Measurements from ENCODE around the gene GADD45GIP1. TPM values are rescaled to one million over a fixed set of nuclear protein-coding genes. Genes with fewer than 3 reads are reported as not detected.

Gene GADD45GIP1
- total RNA-seq, 1 donor from 2014 or later: 20.8 TPM

- Mint-ChIP-seq H3K9me3 (ENCODE audit: unreplicated experiment) (no peaks in the 10 kb centered on the region), H3K27ac (ENCODE audit: unreplicated experiment) (peak within 1 kb of the TSS; percentile 96), H3K36me3 (ENCODE audit: low read depth, unreplicated experiment) (peaks cover 41% of the 10 kb centered on the region), H3K4me1 (ENCODE audit: unreplicated experiment) (peaks cover 19% of the 10 kb centered on the region), H3K4me3 (ENCODE audit: unreplicated experiment) (peak within 1 kb of the TSS; percentile 95), H3K27me3 (ENCODE audit: unreplicated experiment) (peaks cover 12% of the 10 kb centered on the region)
- DNase-seq (ENCODE audit: low spot score): peak; percentile 98
- TF ChIP-seq, protein P1, sequence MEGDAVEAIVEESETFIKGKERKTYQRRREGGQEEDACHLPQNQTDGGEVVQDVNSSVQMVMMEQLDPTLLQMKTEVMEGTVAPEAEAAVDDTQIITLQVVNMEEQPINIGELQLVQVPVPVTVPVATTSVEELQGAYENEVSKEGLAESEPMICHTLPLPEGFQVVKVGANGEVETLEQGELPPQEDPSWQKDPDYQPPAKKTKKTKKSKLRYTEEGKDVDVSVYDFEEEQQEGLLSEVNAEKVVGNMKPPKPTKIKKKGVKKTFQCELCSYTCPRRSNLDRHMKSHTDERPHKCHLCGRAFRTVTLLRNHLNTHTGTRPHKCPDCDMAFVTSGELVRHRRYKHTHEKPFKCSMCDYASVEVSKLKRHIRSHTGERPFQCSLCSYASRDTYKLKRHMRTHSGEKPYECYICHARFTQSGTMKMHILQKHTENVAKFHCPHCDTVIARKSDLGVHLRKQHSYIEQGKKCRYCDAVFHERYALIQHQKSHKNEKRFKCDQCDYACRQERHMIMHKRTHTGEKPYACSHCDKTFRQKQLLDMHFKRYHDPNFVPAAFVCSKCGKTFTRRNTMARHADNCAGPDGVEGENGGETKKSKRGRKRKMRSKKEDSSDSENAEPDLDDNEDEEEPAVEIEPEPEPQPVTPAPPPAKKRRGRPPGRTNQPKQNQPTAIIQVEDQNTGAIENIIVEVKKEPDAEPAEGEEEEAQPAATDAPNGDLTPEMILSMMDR (IDR thresholded peaks at IDR 0.05; ENCODE audit: unreplicated experiment): no peak
Observed at GRCh38 chr19:12945479-12946091, 11.4 kb downstream of the GADD45GIP1 start, which contains the start of gene RAD23A. Gene RAD23A, plus strand, starts transcription at chr19:12945862. Its CDS starts 87 bp downstream, at chr19:12945949.

DNA sequence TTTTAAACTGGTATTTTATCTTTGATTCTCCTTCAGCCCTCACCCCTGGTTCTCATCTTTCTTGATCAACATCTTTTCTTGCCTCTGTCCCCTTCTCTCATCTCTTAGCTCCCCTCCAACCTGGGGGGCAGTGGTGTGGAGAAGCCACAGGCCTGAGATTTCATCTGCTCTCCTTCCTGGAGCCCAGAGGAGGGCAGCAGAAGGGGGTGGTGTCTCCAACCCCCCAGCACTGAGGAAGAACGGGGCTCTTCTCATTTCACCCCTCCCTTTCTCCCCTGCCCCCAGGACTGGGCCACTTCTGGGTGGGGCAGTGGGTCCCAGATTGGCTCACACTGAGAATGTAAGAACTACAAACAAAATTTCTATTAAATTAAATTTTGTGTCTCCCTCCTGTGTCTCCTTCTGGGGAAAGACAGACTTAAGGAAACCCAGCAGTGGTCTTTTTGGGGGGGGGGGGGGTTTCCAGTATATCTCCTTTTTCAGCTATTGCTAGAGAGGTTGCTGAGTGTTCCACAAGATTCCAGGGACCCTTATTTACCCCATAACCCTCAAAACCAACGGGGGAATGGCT lies 12.8 kb downstream of the GADD45GIP1 start:
- Mint-ChIP-seq H3K36me3 (ENCODE audit: low read depth, unreplicated experiment) (peaks cover 46% of the 10 kb centered on the region), H3K27ac (ENCODE audit: unreplicated experiment) (peak overlapping the region; percentile 57), H3K4me3 (ENCODE audit: unreplicated experiment) (peak overlapping the region; percentile 37), H3K9me3 (ENCODE audit: unreplicated experiment) (no peaks in the 10 kb centered on the region), H3K4me1 (ENCODE audit: unreplicated experiment) (peaks cover 33% of the 10 kb centered on the region), H3K27me3 (ENCODE audit: unreplicated experiment) (peaks cover 12% of the 10 kb centered on the region)
- DNase-seq (ENCODE audit: low spot score): no peak
- TF ChIP-seq, protein P1 (IDR thresholded peaks at IDR 0.05; ENCODE audit: unreplicated experiment): no peak

DNA sequence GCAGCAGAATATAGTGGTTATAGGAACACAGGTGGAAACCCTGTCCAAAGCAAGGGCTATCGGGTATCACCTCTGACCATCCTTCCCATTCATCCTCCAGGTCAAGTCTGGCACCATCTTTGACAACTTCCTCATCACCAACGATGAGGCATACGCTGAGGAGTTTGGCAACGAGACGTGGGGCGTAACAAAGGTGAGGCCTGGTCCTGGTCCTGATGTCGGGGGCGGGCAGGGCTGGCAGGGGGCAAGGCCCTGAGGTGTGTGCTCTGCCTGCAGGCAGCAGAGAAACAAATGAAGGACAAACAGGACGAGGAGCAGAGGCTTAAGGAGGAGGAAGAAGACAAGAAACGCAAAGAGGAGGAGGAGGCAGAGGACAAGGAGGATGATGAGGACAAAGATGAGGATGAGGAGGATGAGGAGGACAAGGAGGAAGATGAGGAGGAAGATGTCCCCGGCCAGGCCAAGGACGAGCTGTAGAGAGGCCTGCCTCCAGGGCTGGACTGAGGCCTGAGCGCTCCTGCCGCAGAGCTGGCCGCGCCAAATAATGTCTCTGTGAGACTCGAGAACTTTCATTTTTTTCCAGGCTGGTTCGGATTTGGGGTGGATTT lies 13.5 kb downstream of the GADD45GIP1 start:
- H3K27ac Mint-ChIP-seq (ENCODE audit: unreplicated experiment): peak overlapping the region; percentile 16
- DNase-seq (ENCODE audit: low spot score): no peak
- TF ChIP-seq, protein P1 (IDR thresholded peaks at IDR 0.05; ENCODE audit: unreplicated experiment): no peak
- peak overlapping the region; percentile 37 for H3K4me3 Mint-ChIP-seq (ENCODE audit: unreplicated experiment)
- peaks cover 39% of the 10 kb centered on the region for H3K4me1 Mint-ChIP-seq (ENCODE audit: unreplicated experiment)
- H3K9me3 Mint-ChIP-seq (ENCODE audit: unreplicated experiment): no peaks in the 10 kb centered on the region
- H3K36me3 Mint-ChIP-seq (ENCODE audit: low read depth, unreplicated experiment): peaks cover 50% of the 10 kb centered on the region
- peaks cover 14% of the 10 kb centered on the region for H3K27me3 Mint-ChIP-seq (ENCODE audit: unreplicated experiment)

DNA sequence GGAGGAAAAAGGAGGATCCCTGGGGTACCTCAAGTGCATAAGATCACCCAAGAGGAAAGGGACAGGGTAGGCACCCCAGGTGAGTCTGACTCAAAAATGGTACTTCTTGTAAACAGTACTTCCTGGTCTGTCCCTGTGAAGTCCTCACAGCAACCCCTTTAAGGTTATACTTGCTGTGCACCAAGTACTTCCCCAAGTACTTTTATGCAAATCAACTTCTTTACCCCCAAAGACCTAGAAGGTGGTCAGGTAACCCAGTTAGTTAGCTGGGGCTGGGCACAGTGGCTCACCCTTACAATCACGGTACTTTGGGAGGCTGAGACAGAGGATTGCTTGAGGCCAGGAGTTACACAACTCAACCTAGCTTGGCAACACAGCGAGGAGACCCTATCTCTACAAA lies 16.1 kb downstream of the GADD45GIP1 start:
- no peak overlapping the region for H3K27ac Mint-ChIP-seq (ENCODE audit: unreplicated experiment)
- DNase-seq (ENCODE audit: low spot score): no peak
- H3K36me3 Mint-ChIP-seq (ENCODE audit: low read depth, unreplicated experiment): peaks cover 41% of the 10 kb centered on the region
- H3K27me3 Mint-ChIP-seq (ENCODE audit: unreplicated experiment): peaks cover 14% of the 10 kb centered on the region
- peak overlapping the region; percentile 100 for H3K4me3 Mint-ChIP-seq (ENCODE audit: unreplicated experiment)
- TF ChIP-seq, protein P1 (IDR thresholded peaks at IDR 0.05; ENCODE audit: unreplicated experiment): no peak
- no peaks in the 10 kb centered on the region for H3K9me3 Mint-ChIP-seq (ENCODE audit: unreplicated experiment)
- peaks cover 38% of the 10 kb centered on the region for H3K4me1 Mint-ChIP-seq (ENCODE audit: unreplicated experiment)

- peak overlapping the region; percentile 100 for H3K4me3 Mint-ChIP-seq (ENCODE audit: unreplicated experiment)
- DNase-seq (ENCODE audit: low spot score): no peak
- H3K27me3 Mint-ChIP-seq (ENCODE audit: unreplicated experiment): peaks cover 8% of the 10 kb centered on the region
- H3K27ac Mint-ChIP-seq (ENCODE audit: unreplicated experiment): no peak overlapping the region
- H3K4me1 Mint-ChIP-seq (ENCODE audit: unreplicated experiment): peaks cover 38% of the 10 kb centered on the region
- TF ChIP-seq, protein P1 (IDR thresholded peaks at IDR 0.05; ENCODE audit: unreplicated experiment): no peak
- H3K9me3 Mint-ChIP-seq (ENCODE audit: unreplicated experiment): no peaks in the 10 kb centered on the region
- peaks cover 41% of the 10 kb centered on the region for H3K36me3 Mint-ChIP-seq (ENCODE audit: low read depth, unreplicated experiment)
Observed at GRCh38 chr19:12939975-12940423, 17.0 kb downstream of the GADD45GIP1 start.
